GM12801 (cell line): Measurements from ENCODE around the gene DPYD.

Source experiments
- CTCF ChIP-seq: IDR thresholded peaks from one replicate; pipeline ENCODE4 v1.5.1; 2011; ENCODE audit warnings: control low read depth; ENCODE audit not compliant: insufficient read length; ENCODE audit errors: extremely low read depth

Gene DPYD

GRCh38 chr1:97352936-97353382 lies 567.9 kb downstream of the DPYD start:
- TF ChIP-seq CTCF = no peak

GRCh38 chr1:97351846-97352245 lies 569.0 kb downstream of the DPYD start:
- TF ChIP-seq CTCF = no peak

GRCh38 chr1:97350662-97351061 lies 570.2 kb downstream of the DPYD start:
- no peak for TF ChIP-seq CTCF

- no peak for TF ChIP-seq CTCF
Measured at GRCh38 chr1:97350241-97350640, 570.6 kb downstream of the DPYD start.

- no peak for TF ChIP-seq CTCF
Measured at GRCh38 chr1:97348599-97349265, 572.1 kb downstream of the DPYD start.

GRCh38 chr1:97340951-97341350 lies 579.9 kb downstream of the DPYD start:
- no peak for TF ChIP-seq CTCF

GRCh38 chr1:97338347-97338746 lies 582.5 kb downstream of the DPYD start:
- no peak for TF ChIP-seq CTCF
